ENCODE measurements around the gene RPL18. TPM values are rescaled to one million over a fixed set of nuclear protein-coding genes. Genes with fewer than 3 reads are reported as not detected.
"Not testable (repeated sequence)": the region's sequence is repeated elsewhere in the genome, so short reads cannot be mapped to it uniquely, and the experiment has no call there.

RPL18 gene
- total RNA-seq, 1 donor from 2014 or later = 1,815 TPM

DNA sequence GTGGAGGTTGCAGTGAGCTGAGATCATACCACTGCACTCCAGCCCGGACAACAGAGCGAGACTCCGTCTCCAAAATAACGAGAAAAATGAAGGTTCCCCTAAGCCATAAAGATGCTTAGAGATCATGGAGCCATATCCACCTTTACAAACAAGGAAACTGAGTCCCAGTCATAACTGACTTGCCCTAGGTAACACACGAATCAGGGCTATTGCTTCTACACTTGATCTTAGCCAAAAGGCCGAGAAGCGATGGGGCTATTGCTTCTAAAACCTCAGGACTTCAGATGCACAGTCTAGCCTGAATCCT, 15.0 kb upstream of the RPL18 start:
- Mint-ChIP-seq H3K9me3 (no peaks in the 10 kb centered on the region), H3K4me1 (ENCODE audit: unreplicated experiment) (peaks cover 34% of the 10 kb centered on the region), H3K27me3 (no peaks in the 10 kb centered on the region), H3K36me3 (peaks cover 12% of the 10 kb centered on the region), H3K27ac (peak overlapping the region; percentile 96), H3K4me3 (peak overlapping the region; percentile 86)
- TF ChIP-seq, protein P1, sequence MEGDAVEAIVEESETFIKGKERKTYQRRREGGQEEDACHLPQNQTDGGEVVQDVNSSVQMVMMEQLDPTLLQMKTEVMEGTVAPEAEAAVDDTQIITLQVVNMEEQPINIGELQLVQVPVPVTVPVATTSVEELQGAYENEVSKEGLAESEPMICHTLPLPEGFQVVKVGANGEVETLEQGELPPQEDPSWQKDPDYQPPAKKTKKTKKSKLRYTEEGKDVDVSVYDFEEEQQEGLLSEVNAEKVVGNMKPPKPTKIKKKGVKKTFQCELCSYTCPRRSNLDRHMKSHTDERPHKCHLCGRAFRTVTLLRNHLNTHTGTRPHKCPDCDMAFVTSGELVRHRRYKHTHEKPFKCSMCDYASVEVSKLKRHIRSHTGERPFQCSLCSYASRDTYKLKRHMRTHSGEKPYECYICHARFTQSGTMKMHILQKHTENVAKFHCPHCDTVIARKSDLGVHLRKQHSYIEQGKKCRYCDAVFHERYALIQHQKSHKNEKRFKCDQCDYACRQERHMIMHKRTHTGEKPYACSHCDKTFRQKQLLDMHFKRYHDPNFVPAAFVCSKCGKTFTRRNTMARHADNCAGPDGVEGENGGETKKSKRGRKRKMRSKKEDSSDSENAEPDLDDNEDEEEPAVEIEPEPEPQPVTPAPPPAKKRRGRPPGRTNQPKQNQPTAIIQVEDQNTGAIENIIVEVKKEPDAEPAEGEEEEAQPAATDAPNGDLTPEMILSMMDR (conservative IDR thresholded peaks at IDR 0.05) = no peak
- DNase-seq (ENCODE audit: extremely low spot score, unreplicated experiment) = no peak

DNA sequence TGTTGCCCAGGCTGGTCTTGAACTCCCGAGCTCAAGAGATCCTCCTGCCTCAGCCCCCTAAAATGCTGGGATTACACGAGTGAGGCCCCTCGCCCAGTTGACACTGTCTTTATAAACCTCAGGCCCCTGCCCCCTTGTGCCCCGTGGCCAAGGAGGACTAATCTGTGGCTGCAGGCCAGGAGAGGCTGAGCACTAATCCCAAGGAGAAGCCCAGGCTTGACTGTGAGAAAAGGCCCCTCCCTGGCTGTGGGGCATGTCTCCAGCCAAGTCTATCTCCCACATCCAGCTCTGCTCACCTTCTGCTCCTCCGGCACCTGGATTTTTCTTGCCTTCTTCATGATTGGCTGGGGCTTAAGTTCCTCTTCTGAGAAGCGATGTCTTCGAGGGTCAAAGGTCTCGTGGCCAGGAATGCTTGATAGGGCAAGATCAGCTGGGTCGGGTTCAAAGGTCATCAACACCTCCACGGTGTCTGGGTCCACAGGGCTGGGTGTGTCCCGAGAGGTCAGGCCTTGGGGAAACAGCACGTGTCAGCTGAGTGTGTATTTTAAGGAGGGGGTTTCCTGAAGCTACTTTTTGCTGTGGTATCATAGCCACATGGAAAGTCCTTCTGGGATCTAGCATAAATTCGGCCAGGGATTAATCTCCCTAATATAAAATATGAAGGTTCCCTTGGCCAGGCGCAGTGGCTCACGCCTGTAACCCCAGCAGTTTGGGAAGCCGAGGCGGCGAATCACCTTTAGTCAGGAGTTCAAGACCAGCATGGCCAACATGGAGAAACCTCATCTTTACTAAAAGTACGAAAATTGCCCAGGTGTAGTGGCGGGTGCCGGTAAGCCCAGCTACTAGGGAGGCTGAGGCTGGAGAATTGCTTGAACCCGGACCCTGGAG, 14.4 kb upstream of the RPL18 start:
- peaks cover 31% of the 10 kb centered on the region for H3K4me1 Mint-ChIP-seq (ENCODE audit: unreplicated experiment)
- TF ChIP-seq, protein P1 (conservative IDR thresholded peaks at IDR 0.05) = no peak
- no peaks in the 10 kb centered on the region for H3K9me3 Mint-ChIP-seq
- H3K27ac Mint-ChIP-seq = peak overlapping the region; percentile 96
- DNase-seq (ENCODE audit: extremely low spot score, unreplicated experiment) = no peak
- H3K4me3 Mint-ChIP-seq = peak overlapping the region; percentile 28
- no peaks in the 10 kb centered on the region for H3K27me3 Mint-ChIP-seq
- peaks cover 6% of the 10 kb centered on the region for H3K36me3 Mint-ChIP-seq

DNA sequence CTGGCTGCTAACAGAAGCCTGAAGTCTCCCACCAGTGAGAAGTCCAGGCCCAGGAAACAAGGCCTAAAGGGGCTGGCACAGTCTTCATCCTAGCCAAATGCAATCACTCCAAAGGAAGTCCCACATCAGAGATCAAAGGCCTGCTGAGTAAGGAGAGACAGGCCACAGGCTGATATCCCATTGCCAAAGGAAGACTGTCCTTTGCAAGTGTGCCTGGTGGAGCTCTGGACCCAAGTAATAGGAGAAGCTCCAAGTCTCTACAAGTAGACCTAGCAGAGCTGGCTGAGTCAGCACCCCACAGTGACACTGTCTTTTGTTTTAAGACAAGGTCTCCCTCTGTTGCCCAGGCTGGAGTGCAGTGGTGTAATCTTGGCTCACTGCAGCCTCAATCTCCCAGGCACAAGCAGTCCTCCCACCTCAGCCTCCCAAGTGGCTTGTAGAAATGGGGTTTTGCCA, 13.7 kb upstream of the RPL18 start:
- peak overlapping the region; percentile 96 for H3K27ac Mint-ChIP-seq
- peaks cover 3% of the 10 kb centered on the region for H3K36me3 Mint-ChIP-seq
- peaks cover 28% of the 10 kb centered on the region for H3K4me1 Mint-ChIP-seq (ENCODE audit: unreplicated experiment)
- DNase-seq (ENCODE audit: extremely low spot score, unreplicated experiment) = no peak
- H3K27me3 Mint-ChIP-seq = no peaks in the 10 kb centered on the region
- peak overlapping the region; percentile 70 for H3K4me3 Mint-ChIP-seq
- no peaks in the 10 kb centered on the region for H3K9me3 Mint-ChIP-seq
- TF ChIP-seq, protein P1 (conservative IDR thresholded peaks at IDR 0.05) = no peak

DNA sequence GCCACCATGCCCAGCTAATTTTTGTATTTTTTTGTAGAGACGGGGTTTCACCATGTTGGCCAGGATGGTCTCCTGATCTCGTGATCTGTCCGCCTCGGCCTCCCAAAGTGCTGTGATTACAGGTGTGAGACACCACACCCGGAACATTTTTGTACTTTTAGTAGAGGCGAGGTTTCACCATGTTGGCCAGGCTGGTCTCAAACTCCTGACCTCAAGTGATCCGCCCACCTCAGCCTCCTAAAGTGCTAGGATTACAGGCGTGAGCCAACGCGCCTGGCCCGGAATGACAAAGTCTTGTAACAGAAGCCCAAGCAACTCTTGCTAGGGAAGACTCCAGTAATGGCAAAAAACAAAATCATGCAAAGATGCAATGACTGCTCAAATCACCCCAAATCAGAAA, 13.3 kb upstream of the RPL18 start:
- not testable (repeated sequence) for DNase-seq (ENCODE audit: extremely low spot score, unreplicated experiment); H3K36me3 Mint-ChIP-seq; H3K9me3 Mint-ChIP-seq; H3K27me3 Mint-ChIP-seq
- Mint-ChIP-seq H3K27ac (peak overlapping the region; percentile 96), H3K4me1 (ENCODE audit: unreplicated experiment) (peaks cover 28% of the 10 kb centered on the region), H3K4me3 (peak overlapping the region; percentile 70)

DNA sequence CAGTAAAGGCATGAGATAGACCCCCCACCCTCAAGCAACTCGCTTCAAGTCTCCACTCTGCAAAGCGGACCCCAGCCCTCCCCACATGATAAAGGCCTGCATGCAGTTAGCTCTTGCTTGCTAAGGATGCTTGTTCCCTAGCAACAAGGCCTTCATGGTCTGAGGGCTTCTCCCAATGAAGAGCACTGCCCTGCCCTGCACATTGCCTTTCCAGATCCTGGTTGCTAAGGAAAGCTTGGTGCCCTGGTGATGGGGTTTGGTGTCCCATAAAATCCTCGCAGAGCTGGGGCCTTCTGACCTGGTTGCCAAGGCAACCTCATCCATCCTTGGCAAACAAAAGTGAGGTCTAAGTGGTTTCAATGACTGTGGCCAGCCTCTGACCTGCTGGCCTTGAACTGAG, 12.2 kb upstream of the RPL18 start:
- TF ChIP-seq, protein P1 (conservative IDR thresholded peaks at IDR 0.05) = no peak
- Mint-ChIP-seq H3K9me3 (no peaks in the 10 kb centered on the region), H3K27ac (peak overlapping the region; percentile 96), H3K4me1 (ENCODE audit: unreplicated experiment) (peaks cover 28% of the 10 kb centered on the region), H3K36me3 (peaks cover 3% of the 10 kb centered on the region), H3K4me3 (no peak overlapping the region), H3K27me3 (no peaks in the 10 kb centered on the region)
- DNase-seq (ENCODE audit: extremely low spot score, unreplicated experiment) = no peak

DNA sequence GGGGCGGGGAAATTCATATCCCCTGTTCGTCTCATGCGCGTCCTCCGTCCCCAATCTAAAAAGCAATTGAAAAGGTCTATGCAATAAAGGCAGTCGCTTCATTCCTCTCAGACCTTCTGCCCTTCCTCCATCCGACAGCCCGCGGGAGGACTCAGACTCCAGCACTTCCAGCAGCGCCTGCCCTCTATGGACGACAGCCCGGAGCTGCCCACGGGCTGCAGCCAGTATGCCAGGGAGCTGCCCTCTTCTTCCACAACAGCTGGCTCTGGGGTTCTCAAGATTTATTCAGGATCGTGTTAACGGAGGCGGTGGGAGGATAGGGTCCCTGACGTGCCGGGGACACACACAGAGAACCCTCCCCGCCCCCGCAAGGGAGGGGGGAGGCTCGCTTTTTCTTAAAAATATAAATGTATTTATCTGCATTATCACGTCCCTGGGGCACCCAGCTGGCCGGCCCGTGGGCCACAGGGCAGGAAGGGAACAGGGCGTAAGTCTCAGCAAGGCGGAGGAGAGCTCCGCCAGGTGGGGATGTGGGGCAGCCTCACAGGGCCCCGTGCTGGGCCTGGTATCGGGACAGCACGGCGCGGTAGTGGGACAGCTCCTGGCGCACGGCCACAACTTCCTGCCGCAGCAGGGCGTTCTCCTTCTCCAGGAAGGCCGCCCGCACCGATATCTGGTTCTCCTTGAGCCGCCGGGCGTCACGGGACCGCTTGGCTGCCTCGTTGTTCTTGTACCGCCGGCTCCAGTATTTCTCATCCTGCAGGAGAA, 11.5 kb upstream of the RPL18 start:
- H3K4me1 Mint-ChIP-seq (ENCODE audit: unreplicated experiment) = peaks cover 29% of the 10 kb centered on the region
- TF ChIP-seq, protein P1 (conservative IDR thresholded peaks at IDR 0.05) = peak; percentile 15
- H3K27me3 Mint-ChIP-seq = no peaks in the 10 kb centered on the region
- peaks cover 3% of the 10 kb centered on the region for H3K36me3 Mint-ChIP-seq
- H3K27ac Mint-ChIP-seq = peak overlapping the region; percentile 96
- H3K9me3 Mint-ChIP-seq = no peaks in the 10 kb centered on the region
- peak overlapping the region; percentile 76 for H3K4me3 Mint-ChIP-seq
- no peak for DNase-seq (ENCODE audit: extremely low spot score, unreplicated experiment)
